RWPE1 (cell line): Measurements from ENCODE around the gene XBP1.

Experiments
- CTCF ChIA-PET: fragments of 350-600 bp; sonication (Branson Sonifier 250); formaldehyde crosslinking; extraction: SDS; loops from one replicate; lab custom pipeline; 2021; lab: Yijun Ruan, JAX
- POLR2A ChIA-PET: fragments of 400-600 bp; formaldehyde crosslinking; extraction: SDS; loops from one replicate; lab custom pipeline; 2020; ENCODE audit warnings: antibody characterized with exemption; ENCODE audit not compliant: low non-redundant PET; lab: Yijun Ruan, JAX
- DNase-seq: peaks from one replicate; pipeline ENCODE4 v3.0.0; 2012; ENCODE audit warnings: low spot score
- H3K27ac ChIP-seq: fragments of 450-650 bp; 2 replicates; pipeline ENCODE4 v1.5.1; 2017
- TF ChIP-seq, protein P1 (sequence below): fragments of 450-650 bp; conservative IDR thresholded peaks from 2 replicates; pipeline ENCODE4 v1.5.1; 2017; ENCODE audit warnings: low read depth, mild to moderate bottlenecking

XBP1 gene

DNA sequence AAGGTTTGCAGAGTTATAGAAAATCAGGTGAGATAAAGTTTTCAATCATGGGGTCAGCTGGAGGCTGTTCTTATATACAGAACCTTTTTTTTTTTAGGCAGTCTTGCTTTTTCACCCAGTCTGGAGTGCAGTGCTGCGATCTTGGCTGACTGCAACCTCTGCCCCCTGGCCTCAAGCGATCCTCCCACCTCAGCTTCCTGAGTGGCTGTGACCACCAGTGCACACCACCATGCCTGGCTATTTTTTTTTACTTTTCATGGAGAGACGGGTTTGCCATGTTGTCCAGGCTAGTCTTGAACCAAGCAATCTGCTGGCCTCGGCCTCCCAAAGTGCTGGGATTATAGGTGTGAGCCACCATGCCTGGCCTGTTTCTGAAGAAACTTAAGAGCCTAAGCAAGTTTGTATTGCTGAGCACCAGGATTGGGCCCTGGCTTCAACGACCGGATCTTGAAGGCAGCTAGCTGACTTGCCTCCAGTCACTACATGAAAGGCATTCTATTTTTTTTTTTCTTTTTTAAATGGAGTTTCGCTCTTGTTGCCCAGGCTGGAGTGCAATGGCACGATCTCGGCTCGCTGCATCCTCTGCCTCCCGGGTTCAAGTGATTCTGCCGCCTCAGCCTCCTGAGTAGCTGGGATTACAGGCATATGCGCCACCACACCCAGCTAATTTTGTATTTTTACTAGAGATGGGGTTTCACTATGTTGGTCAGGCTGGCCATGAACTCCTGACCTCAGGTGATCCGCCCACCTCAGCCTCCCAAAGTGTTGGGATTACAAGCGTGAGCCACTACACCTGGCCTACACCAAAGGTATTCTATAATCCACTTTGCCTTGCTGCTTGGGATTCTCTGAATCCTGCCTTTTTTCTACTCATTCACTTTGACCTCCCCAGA is 7.6 kb downstream of the XBP1 start:
- CTCF ChIA-PET, result interaction anchor here (0.6 to 0.8 kb wide), 2 partner anchors 13 to 37 kb away, joined by 3 to 4 read pairs; no protein-coding TSS in a partner anchor
- DNase-seq, result no peak
- H3K27ac ChIP-seq, result peak overlapping the region; percentile 66
- POLR2A ChIA-PET, result no interaction called here
- TF ChIP-seq, protein P1, sequence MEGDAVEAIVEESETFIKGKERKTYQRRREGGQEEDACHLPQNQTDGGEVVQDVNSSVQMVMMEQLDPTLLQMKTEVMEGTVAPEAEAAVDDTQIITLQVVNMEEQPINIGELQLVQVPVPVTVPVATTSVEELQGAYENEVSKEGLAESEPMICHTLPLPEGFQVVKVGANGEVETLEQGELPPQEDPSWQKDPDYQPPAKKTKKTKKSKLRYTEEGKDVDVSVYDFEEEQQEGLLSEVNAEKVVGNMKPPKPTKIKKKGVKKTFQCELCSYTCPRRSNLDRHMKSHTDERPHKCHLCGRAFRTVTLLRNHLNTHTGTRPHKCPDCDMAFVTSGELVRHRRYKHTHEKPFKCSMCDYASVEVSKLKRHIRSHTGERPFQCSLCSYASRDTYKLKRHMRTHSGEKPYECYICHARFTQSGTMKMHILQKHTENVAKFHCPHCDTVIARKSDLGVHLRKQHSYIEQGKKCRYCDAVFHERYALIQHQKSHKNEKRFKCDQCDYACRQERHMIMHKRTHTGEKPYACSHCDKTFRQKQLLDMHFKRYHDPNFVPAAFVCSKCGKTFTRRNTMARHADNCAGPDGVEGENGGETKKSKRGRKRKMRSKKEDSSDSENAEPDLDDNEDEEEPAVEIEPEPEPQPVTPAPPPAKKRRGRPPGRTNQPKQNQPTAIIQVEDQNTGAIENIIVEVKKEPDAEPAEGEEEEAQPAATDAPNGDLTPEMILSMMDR, result no peak

DNA sequence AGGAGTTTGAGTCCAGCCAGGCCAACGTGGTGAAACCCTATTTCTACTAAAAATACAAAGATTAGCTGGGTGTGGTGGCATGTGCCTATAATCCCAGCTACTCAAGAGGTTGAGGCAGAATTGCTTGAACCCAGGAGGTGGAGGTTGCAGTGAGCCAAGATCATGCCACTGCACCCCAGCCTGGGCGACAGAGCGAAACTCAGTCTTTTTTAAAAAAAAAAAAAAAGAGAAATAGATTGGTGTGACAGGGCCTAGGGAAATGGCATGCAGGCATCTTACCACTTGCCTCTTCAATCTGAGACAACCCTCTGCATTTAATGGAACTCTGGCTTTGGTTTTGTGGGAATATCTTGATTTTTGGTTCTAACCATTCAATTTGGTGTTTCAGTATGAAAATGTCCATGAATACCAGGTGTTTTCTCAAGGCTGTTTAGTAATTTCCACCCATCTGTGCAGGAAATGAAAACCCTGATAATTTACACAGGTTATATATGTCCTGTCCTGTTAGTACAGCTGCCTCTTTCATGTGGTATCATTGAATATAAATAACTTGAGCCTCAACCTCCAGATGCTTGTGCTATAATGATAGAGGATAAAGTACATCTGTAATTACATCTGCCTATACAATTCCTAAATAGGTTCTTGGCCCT is 8.4 kb downstream of the XBP1 start:
- TF ChIP-seq, protein P1, result no peak
- H3K27ac ChIP-seq, result peak overlapping the region; percentile 66
- CTCF ChIA-PET, result interaction anchor here (0.6 kb wide), 1 partner anchor 12 kb away, joined by 3 read pairs; no protein-coding TSS in a partner anchor
- no peak for DNase-seq
- POLR2A ChIA-PET, result no interaction called here

DNA sequence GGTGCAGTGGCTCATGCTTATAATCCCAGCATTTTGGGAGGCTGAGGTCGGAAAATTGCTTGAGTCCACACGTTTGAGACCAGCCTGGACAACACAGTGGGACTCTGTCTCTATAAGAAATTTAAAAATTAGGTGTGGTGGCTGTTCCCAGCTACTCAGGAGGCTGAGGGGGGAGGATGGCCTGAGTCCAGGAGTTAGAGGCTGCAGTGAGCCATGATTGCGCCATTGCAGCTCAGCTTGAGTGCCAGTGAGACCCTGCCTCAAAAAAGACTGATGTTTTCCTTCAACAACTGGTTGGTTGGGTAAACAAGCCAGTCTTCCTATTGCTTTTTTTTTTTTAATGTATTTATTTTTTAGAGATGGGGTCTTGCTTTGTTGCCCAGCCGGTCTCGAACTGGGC is 9.2 kb downstream of the XBP1 start:
- peak overlapping the region; percentile 56 for H3K27ac ChIP-seq
- TF ChIP-seq, protein P1, result no peak
- CTCF ChIA-PET, result no interaction called here
- POLR2A ChIA-PET, result interaction anchor here (0.5 kb wide), 1 partner anchor 36 kb away, joined by 7 read pairs; no protein-coding TSS in a partner anchor
- no peak for DNase-seq

DNA sequence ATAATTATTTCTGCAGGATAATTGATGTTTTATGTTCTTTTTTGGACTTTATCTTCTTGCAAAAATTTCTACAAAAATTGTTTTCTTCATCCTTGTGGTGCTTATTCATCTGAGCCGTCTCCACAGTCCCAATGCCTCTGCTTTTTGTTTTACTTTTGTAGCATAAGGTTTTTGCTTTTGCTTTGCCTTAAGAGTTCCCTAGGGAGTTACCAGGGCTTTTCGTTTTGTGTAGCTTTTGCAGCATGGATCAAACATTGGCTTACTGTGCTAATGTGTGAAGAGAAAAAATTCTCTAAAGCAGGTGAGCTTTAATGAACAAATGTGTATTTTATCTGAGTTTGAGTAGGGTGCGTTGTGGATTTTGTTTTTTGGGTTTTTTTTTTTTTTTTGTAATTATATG is 11.8 kb downstream of the XBP1 start:
- TF ChIP-seq, protein P1, result no peak
- ChIA-PET POLR2A (no interaction called here), CTCF (interaction anchor here (0.6 kb wide), 1 partner anchor 151 kb away, joined by 4 read pairs; no protein-coding TSS in a partner anchor)
- no peak overlapping the region for H3K27ac ChIP-seq
- no peak for DNase-seq

DNA sequence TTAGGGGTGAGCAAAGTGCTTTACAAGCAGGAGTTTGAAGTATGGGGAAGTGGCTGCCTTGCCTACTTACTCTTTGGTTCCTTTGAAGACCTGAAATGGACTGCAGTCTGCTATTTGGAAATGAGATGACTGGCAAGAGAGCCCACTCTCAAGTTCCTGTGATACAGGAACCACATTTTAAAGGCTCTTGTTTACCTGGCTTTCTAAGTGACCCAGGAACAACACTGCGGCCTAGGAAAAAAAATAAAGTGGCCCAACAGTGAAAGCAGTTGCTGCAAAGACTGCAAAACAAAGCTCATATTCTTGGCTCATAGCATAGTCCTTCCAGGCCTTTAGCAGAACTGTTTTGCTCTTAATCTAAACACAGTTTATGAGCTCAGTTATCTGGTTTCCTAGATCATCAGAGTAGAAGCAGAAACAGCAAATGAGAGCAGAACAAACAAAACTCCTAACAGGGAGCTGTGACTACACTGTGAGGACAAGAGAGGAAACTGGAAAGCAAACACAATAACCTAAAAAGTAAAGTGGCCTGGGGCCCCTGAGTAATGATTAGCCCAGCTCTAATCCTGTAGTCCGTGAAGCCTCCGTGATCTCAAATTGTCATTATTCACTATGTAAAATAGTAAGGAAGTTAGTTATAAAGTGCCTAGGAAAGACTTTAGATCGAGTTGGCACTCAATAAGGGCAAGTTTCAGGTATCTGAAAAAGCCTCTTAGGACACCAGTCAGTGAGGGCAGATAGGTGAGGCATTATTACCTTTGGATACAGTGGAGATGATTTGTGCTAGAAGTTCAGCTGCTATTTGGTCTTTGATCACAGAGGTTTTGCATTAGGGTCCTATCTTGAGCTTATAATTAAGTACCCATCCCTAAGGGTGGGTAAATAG is 16.3 kb downstream of the XBP1 start:
- POLR2A ChIA-PET, result no interaction called here
- H3K27ac ChIP-seq, result no peak overlapping the region
- CTCF ChIA-PET, result no interaction called here
- no peak for DNase-seq
- TF ChIP-seq, protein P1, result no peak

DNA sequence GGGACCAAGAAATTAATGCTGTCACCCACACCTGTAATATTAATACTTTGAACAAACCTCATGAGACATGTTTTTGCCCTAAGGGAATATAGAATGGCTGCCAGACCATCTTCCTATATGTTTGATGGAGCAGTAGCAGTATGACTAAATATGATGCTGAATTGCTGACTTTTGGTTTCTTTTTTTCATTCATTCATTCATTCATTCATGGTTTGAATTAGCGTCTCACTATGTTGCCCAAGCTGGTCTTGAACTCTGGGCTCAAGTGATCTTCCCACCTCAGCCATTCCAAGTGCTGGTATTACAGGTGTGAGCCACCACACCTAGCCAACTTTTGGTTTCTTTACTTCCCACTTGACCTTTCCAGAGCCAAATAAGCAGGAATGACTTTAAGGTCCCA is 20.1 kb downstream of the XBP1 start:
- CTCF ChIA-PET, result no interaction called here
- no peak overlapping the region for H3K27ac ChIP-seq
- DNase-seq, result no peak
- POLR2A ChIA-PET, result no interaction called here
- TF ChIP-seq, protein P1, result no peak
